Skeletal muscle satellite cell (primary cell): Measurements from ENCODE around the gene TMEM198.

Experiments used
- H3K27me3 ChIP-seq: 2 replicates; pipeline ENCODE4 v1.7.0; 2013; ENCODE audit warnings: low read length; ENCODE audit not compliant: control insufficient read depth, insufficient read depth
- H3K36me3 ChIP-seq: 2 replicates; pipeline ENCODE4 v1.7.0; 2013; ENCODE audit warnings: mild to moderate bottlenecking, control low read depth, low read length; ENCODE audit not compliant: insufficient read depth
- H3K4me1 ChIP-seq: 2 replicates; pipeline ENCODE4 v1.7.0; 2013; ENCODE audit warnings: low read length; ENCODE audit not compliant: control insufficient read depth, insufficient read depth
- H3K4me2 ChIP-seq: 2 replicates; pipeline ENCODE4 v1.7.0; 2013; ENCODE audit warnings: mild to moderate bottlenecking, low read length
- H3K4me3 ChIP-seq: 2 replicates; pipeline ENCODE4 v1.7.0; 2013; ENCODE audit warnings: low read length
- H3K9ac ChIP-seq: 2 replicates; pipeline ENCODE4 v1.7.0; 2013; ENCODE audit warnings: mild to moderate bottlenecking, low read depth, low read length, moderate library complexity
- H3K9me3 ChIP-seq: replicated peaks from 2 replicates; pipeline ENCODE4 v1.7.0; 2013; ENCODE audit warnings: mild to moderate bottlenecking, control low read depth, low read length

TMEM198 gene

DNA sequence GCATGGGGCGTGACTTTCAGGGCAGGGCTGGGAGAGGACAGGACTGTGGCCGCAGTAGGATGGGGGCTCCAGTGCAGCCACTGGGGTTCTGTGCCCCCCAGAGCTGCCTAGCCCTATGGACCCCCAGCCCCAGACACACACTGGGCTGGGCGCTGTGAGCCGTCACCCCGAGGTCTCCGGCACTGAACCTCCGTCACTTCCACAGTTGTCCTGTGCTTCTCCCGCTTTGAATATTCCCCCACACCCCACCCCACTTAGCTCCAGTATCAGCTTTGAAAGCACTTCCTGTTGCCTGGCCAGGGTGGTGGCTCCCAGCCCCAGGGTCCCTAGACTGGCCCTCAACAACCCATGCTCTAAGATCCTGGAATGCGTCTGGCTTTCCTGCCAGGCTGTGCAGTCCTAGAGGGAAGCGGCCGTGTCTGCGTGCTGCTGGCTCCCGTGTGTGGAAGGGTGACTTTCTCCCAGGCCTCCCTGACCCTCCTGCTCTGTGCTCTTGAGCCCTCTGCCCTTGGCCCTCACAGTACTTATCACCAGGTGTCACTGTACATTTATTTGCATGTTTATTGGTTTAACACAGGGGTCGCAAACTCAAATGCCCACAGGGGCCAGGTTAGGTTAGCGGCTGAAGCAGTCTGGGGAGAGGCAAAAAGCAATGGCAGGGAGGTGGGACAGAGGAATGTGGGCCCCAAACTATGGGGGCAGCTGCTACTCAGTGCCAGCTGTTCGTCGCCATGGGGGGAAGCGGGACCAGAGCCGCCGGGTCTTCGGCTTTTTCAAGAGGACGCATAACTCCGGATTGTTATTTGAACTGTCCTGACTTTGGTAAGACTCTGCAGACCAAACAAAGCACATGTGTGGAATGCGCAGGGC lies 17.6 kb downstream of the TMEM198 start:
- Histone ChIP-seq H3K9me3 (no peaks in the 10 kb centered on the region), H3K36me3 (peaks cover 3% of the 10 kb centered on the region), H3K9ac (no peak overlapping the region), H3K4me3 (no peak overlapping the region), H3K27me3 (no peaks in the 10 kb centered on the region), H3K4me1 (no peaks in the 10 kb centered on the region), H3K4me2 (no peak overlapping the region)

DNA sequence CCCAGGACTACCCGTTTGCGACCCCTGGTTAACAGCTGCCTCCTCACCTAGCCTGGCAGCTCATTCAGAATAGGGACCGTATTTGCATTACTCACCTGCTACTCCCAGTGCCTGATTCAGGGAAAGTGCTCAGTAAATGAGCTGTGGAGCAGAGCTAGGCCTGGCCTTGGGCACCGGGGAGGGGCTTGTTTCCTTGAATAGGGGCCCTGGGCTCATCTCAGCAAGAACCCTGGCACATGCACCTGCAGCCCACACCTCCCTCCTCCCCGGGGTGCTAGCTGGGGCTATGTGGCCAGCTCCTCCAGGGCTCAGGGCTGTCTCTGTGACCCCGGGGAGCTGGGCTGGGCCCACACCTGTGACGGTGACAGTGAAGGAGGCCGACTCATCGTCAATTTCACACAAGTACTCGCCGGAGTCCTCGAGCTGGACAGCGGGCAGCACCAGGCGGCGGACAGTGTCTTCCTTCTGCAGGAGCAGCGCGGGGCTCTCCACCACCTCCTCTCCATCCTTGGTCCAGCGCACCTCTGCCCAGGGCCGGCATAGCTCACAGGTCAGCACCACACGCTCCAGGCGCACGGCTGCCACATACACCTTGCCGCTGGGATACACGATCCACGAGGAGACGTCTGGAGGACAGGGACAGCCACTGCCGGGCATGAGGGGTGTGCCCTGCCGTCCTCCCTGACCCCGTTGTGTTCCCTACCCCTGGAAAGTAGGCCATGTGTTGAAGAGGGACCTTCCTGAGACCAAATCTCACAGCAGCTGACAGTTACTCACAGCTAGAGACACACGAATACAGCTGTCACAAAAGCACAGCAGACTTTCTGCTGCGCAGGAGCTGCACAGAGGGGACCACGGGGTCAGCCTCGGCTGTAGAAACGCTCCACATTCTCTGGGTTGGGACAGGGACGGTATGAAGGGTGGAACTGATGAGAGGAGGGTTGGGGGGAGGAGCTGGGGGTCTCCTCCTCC lies 18.5 kb downstream of the TMEM198 start:
- Histone ChIP-seq H3K4me2 (no peak overlapping the region), H3K9me3 (no peaks in the 10 kb centered on the region), H3K36me3 (peaks cover 8% of the 10 kb centered on the region), H3K4me3 (no peak overlapping the region), H3K27me3 (no peaks in the 10 kb centered on the region), H3K4me1 (no peaks in the 10 kb centered on the region), H3K9ac (no peak overlapping the region)

DNA sequence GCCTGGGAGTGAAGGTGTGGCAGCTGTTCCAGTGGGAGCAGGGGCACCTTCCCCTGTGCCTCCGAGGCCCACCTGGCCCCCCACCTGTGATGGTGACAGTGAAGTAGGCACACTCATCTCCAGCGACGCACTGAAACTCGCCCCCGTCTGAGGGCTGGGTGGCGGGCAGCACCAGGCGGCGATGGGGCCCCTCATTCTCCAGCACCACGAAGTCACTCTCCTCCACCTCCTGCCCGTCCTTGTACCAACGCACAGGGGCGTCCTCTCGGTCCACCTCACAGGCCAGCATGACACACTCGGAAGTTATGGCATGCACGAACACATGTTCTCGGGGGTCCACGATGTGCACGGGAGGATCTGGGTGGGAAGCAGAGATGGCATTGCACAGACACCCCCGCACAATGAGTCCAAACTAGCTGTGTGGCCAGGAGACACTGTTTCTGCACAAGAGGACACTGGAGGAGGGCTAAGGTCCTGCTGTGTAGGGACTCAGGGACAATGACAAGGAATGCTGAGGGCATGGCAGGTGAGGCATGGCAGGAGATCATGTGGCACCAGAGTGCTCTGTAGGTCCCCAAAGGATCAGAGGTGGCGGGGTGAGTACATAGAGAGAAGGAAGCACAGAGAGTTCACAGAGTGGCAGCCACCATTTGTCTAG lies 19.6 kb downstream of the TMEM198 start:
- Histone ChIP-seq H3K9ac (no peak overlapping the region), H3K36me3 (peaks cover 14% of the 10 kb centered on the region), H3K4me3 (no peak overlapping the region), H3K4me2 (no peak overlapping the region), H3K27me3 (no peaks in the 10 kb centered on the region), H3K4me1 (no peaks in the 10 kb centered on the region), H3K9me3 (no peaks in the 10 kb centered on the region)

DNA sequence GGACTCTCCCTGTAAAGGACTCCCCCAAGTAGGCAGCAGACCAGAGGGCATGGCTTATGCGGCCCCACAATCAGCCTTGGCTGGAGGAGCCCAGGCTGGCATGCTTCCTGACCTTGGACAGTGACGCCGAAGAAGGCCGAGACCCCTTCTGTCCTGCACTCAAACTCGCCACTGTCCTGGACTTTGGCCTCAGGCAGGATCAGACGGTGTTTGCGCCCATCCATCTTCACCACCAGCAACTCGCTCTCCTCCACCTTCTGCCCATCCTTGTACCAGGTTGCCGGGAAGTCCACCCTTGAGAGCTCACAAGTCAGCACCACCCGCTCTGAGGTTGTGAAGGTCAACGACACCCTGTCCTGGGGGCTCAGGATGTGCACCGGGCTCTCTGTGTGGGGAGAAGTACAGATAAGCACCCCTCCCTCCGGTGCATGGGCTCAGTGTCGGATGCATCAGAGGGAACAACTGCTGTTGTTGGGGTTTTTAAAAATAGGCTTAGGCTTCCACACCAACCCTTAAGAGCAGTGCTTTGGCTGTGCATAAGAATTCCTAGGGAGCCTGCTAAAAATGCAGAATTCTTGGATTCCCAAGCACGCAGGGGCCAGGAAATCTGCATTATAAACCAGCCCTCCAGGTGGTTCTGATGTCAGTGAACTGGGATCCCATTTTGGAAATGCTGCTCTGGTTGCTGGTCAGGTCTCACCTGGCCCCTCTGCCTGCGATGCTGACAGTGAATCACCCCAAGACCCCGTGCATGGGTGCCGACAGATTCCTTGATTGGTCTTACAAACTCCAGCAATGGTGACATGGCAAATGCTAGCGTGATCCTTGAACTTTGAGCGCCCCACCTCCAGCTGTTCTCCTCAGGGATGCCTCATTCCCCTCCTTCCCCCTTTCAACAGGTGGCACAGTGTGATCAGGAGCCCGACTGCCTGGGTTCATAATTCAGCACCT lies 21.6 kb downstream of the TMEM198 start:
- Histone ChIP-seq H3K9ac (no peak overlapping the region), H3K4me2 (no peak overlapping the region), H3K4me3 (no peak overlapping the region)

DNA sequence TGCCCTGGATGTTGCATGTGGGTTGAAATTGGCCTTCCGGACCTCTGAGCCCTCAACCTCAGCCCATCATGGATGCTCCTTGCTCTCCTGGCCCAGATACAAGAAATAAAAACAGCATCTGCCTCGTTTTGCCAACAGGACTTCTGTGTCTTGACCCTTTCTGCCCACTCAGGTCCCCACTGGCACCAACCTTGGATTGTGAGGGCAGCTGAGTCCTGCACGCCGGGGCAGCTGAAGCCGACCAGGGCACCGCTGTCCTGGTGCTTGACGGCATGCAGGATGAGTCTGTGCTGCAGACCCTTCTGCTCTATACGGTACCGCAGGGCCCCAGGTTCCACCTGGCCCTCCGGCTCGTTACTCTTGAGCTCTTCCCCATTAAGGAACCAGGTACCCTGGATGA lies 22.8 kb downstream of the TMEM198 start:
- Histone ChIP-seq H3K27me3 (no peaks in the 10 kb centered on the region), H3K9ac (no peak overlapping the region), H3K9me3 (no peaks in the 10 kb centered on the region), H3K4me3 (no peak overlapping the region), H3K4me2 (no peak overlapping the region), H3K36me3 (peaks cover 24% of the 10 kb centered on the region), H3K4me1 (peaks cover 12% of the 10 kb centered on the region)

More for the DNA sequence above, 21.6 kb downstream of the TMEM198 start:
- Histone ChIP-seq H3K9me3 (no peaks in the 10 kb centered on the region), H3K36me3 (peaks cover 24% of the 10 kb centered on the region), H3K27me3 (no peaks in the 10 kb centered on the region), H3K4me1 (peaks cover 10% of the 10 kb centered on the region)

DNA sequence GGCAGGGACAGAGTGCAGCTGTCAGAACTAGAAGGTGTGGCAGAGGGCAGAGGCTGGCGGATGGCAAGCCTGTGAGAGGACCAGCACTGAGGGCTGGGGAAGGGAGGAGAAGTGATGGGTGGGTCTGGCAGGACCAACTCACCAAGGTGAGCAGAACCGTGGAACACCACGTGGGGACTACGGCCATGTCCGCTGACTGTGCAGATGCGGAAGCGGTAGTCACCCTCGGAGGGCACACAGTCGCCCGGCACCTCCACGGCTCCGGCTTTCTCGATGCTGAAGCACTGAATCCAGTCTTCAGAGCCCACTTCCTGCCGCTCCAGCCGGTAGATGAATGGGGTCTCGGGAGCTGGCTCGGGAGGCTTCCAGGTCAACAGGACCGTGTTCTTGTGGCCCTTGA lies 23.3 kb downstream of the TMEM198 start:
- Histone ChIP-seq H3K9me3 (no peaks in the 10 kb centered on the region), H3K4me1 (peaks cover 15% of the 10 kb centered on the region), H3K4me3 (no peak overlapping the region), H3K36me3 (peaks cover 24% of the 10 kb centered on the region), H3K27me3 (no peaks in the 10 kb centered on the region), H3K9ac (no peak overlapping the region), H3K4me2 (no peak overlapping the region)

DNA sequence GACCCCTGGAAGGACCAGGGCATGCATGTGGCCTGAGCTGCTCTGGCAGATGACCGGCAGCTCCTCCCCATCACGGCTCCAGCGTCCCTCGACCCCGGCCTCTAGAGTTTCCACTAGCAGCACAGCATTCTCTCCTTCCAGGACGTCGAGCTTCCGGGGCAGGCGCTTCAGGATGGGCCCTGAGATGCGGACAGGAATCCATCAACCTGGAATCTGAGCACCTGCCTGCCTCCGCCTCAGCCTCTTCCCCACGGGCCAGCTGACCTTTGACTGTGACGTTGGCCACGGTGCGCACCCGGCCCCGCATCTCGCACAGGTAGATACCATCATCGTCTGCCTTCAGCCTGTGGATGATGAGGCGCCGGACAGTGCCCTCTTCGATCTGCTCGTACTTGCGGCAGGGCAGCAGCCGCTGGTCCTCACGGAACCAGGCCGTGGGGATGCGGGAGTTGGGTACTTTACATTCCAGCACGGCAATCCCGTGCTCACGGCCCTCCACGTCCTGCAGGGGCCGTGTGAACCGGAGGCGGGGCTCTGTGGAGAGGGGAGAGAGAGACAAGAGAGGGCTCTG lies 24.0 kb downstream of the TMEM198 start:
- Histone ChIP-seq H3K4me1 (peaks cover 15% of the 10 kb centered on the region), H3K4me2 (no peak overlapping the region), H3K36me3 (peaks cover 24% of the 10 kb centered on the region), H3K27me3 (no peaks in the 10 kb centered on the region), H3K4me3 (no peak overlapping the region), H3K9me3 (no peaks in the 10 kb centered on the region), H3K9ac (no peak overlapping the region)

DNA sequence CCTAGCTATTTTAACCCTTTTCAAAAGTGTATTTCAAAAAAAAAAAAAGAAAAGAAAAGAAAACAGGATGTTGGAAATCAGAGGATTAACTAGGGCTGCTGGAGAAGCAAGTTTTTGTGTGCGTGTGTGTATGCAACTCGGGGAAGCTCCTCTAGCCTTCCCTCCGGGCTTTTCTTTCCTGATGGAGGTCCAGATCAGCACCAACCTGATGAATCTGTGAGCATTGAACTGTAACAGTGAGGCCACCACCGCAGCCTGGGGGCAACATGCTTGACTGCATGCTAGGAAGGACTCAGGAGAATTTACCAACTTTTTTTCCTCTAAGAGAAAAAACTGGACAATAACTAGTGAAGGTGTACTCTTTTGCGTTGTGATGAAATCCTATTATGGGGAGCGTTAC lies 25.2 kb downstream of the TMEM198 start:
- H3K4me2 ChIP-seq, result no peak overlapping the region

DNA sequence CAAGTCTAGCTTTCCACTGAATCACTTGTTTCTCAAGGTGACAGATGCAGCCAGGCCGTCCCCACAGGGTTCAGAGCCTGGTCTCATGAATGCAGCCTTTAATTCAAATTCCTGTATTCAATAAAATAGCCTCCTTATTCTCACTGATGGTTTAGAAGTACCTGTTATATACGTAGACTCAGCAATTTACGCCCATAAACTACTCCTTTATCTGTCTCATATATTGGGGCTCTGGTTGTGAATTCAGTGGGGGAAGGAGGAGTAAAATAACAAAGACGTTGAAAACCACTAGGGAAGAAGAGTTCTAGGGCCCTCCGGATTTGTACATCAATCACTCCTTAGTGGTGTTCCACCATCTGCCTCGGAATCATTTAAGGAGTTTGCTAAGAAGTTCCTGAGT lies 25.8 kb downstream of the TMEM198 start:
- H3K4me2 ChIP-seq, result peak overlapping the region; percentile 95
- no peaks in the 10 kb centered on the region for H3K9me3 ChIP-seq
- no peak overlapping the region for H3K9ac ChIP-seq
- H3K4me1 ChIP-seq, result peaks cover 15% of the 10 kb centered on the region
- peaks cover under 1% of the 10 kb centered on the region for H3K27me3 ChIP-seq
- peaks cover 22% of the 10 kb centered on the region for H3K36me3 ChIP-seq
- H3K4me3 ChIP-seq, result no peak overlapping the region

More for the DNA sequence above, 25.2 kb downstream of the TMEM198 start:
- no peak overlapping the region for H3K4me3 ChIP-seq
- no peaks in the 10 kb centered on the region for H3K27me3 ChIP-seq
- peaks cover 24% of the 10 kb centered on the region for H3K36me3 ChIP-seq
- no peak overlapping the region for H3K9ac ChIP-seq
- H3K4me1 ChIP-seq, result peaks cover 15% of the 10 kb centered on the region
- H3K9me3 ChIP-seq, result no peaks in the 10 kb centered on the region

DNA sequence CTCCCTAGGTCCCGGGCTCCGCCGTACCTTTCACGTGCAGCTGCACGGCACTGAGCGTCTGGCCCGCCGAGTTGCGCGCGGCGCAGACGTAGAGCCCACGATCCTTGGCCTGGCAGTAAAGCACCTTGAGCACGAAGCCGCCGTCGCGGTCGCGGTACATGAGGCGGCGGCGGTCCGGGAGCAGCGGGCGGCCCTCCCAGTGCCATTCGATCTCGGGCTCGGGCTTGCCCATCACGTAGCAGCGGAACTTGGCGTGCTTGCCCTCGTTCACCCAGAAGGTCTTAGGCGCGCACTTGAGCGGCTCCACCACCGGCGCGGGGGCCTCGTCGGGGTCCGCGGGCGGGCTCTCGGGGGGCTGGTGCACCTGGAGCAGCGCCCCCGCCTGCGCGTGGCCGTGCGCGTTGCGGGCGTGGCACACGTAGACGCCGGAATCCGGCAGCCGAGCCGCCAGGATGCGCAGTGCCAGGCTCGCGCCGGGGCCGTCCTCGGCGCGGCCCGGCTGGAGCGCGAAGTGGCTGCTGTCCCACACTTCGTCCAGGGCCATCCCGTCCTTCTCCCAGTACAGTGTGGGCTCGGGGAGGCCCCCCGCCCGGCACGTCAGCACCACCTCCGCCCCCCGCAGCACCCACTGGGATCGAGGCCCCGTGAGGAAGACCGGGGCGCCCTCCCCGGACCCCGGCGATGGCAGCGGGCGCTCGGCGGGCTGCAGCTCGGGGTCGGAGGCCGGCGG lies 26.5 kb downstream of the TMEM198 start:
- H3K36me3 ChIP-seq, result peaks cover 21% of the 10 kb centered on the region
- peak overlapping the region; percentile 95 for H3K4me2 ChIP-seq
- H3K9me3 ChIP-seq, result no peaks in the 10 kb centered on the region
- H3K27me3 ChIP-seq, result peaks cover 7% of the 10 kb centered on the region
- H3K9ac ChIP-seq, result peak overlapping the region; percentile 91
- H3K4me1 ChIP-seq, result peaks cover 15% of the 10 kb centered on the region
- H3K4me3 ChIP-seq, result peak overlapping the region; percentile 91
